Measurements from ENCODE around the gene EMC9.

Gene EMC9

GRCh38 chr14:24181371-24182077 lies 40.1 kb upstream of the EMC9 start:
- no peak for DNase-seq (ENCODE audit: extremely low read depth, low read depth)
- TF ChIP-seq CTCF (IDR thresholded peaks at IDR 0.05; ENCODE audit: low read depth, low read length), result no peak

- no peak for TF ChIP-seq CTCF (IDR thresholded peaks at IDR 0.05; ENCODE audit: low read depth, low read length)
- DNase-seq (ENCODE audit: extremely low read depth, low read depth), result peak; percentile 63
These were observed 38.8 kb upstream of the EMC9 start for GRCh38 chr14:24179961-24180796.

GRCh38 chr14:24179294-24179960 lies 38.0 kb upstream of the EMC9 start:
- no peak for DNase-seq (ENCODE audit: extremely low read depth, low read depth)
- TF ChIP-seq CTCF (IDR thresholded peaks at IDR 0.05; ENCODE audit: low read depth, low read length), result no peak

GRCh38 chr14:24178399-24179178 lies 37.2 kb upstream of the EMC9 start:
- TF ChIP-seq CTCF (IDR thresholded peaks at IDR 0.05; ENCODE audit: low read depth, low read length), result no peak
- DNase-seq (ENCODE audit: extremely low read depth, low read depth), result no peak

GRCh38 chr14:24177891-24178290 lies 36.5 kb upstream of the EMC9 start:
- DNase-seq (ENCODE audit: extremely low read depth, low read depth), result no peak
- TF ChIP-seq CTCF (IDR thresholded peaks at IDR 0.05; ENCODE audit: low read depth, low read length), result no peak

- TF ChIP-seq CTCF (IDR thresholded peaks at IDR 0.05; ENCODE audit: low read depth, low read length), result no peak
- no peak for DNase-seq (ENCODE audit: extremely low read depth, low read depth)
These were observed 35.8 kb upstream of the EMC9 start for GRCh38 chr14:24177041-24177825.
